Inflammatory macrophage (primary cell): ENCODE results near the gene FNDC3A.

Experiments
- DNase-seq, 2 donors: peaks; one replicate each; pipeline ENCODE4 v3.0.0-alpha.2; 2020 to 2022

Gene FNDC3A

GRCh38 chr13:49220036-49220855 lies 244.5 kb downstream of the FNDC3A start, which contains the start of gene MLNR:
MLNR (plus strand) TSS chr13:49220338; CDS start chr13:49220338, 0 bp downstream.
- peak in 1 of 2 donors; percentile 25 for DNase-seq

- peak; percentile 35 to 60 for DNase-seq
Measured at GRCh38 chr13:49220856-49221589, 245.3 kb downstream of the FNDC3A start.

- no peak for DNase-seq
Measured at GRCh38 chr13:49221590-49221965, 245.9 kb downstream of the FNDC3A start.

- DNase-seq, result peak in 1 of 2 donors; percentile 61
Measured at GRCh38 chr13:49225223-49226042, 249.7 kb downstream of the FNDC3A start.

- DNase-seq, result no peak
Measured at GRCh38 chr13:49226613-49227012, 250.9 kb downstream of the FNDC3A start.

- no peak for DNase-seq
Measured at GRCh38 chr13:49234741-49235140, 259.0 kb downstream of the FNDC3A start.

- no peak for DNase-seq
Measured at GRCh38 chr13:49235856-49236431, 260.2 kb downstream of the FNDC3A start.

GRCh38 chr13:49238621-49239020 lies 262.9 kb downstream of the FNDC3A start:
- no peak for DNase-seq

- DNase-seq, result peak; percentile 30 to 44
Measured at GRCh38 chr13:49240017-49240416, 264.3 kb downstream of the FNDC3A start.

GRCh38 chr13:49241296-49241695 lies 265.6 kb downstream of the FNDC3A start:
- no peak for DNase-seq

GRCh38 chr13:49245101-49245500 lies 269.4 kb downstream of the FNDC3A start:
- DNase-seq, result no peak

- peak in 1 of 2 donors; percentile 83 for DNase-seq
Measured at GRCh38 chr13:49246850-49247642, 271.3 kb downstream of the FNDC3A start.

- DNase-seq, result peak; percentile 98 to 99
Measured at GRCh38 chr13:49247643-49248621, 272.2 kb downstream of the FNDC3A start, which contains the start of gene CDADC1. CDADC1 (plus strand) TSS chr13:49247925; CDS start chr13:49248038, 113 bp downstream.

GRCh38 chr13:49248622-49249002 lies 272.9 kb downstream of the FNDC3A start:
- DNase-seq, result no peak

- DNase-seq, result no peak
Measured at GRCh38 chr13:49251326-49251725, 275.6 kb downstream of the FNDC3A start.

GRCh38 chr13:49253310-49253709 lies 277.6 kb downstream of the FNDC3A start:
- no peak for DNase-seq

- DNase-seq, result no peak
Measured at GRCh38 chr13:49254007-49254406, 278.3 kb downstream of the FNDC3A start.

GRCh38 chr13:49256841-49257240 lies 281.1 kb downstream of the FNDC3A start:
- DNase-seq, result no peak

GRCh38 chr13:49258089-49258796 lies 282.5 kb downstream of the FNDC3A start:
- DNase-seq, result no peak
